ENCODE measurements around the gene APC2.

APC2 gene

GRCh38 chr19:1449467-1450442 lies at the start of gene APC2:
Gene APC2, plus strand, starts transcription at chr19:1450121. Its CDS starts 2,881 bp downstream, at chr19:1453002.
- peak; percentile 90 for DNase-seq (ENCODE audit: low spot score)

GRCh38 chr19:1400281-1401137 lies 49.4 kb upstream of the APC2 start:
- DNase-seq (ENCODE audit: low spot score), result peak; percentile 57

GRCh38 chr19:1401138-1401888 lies 48.6 kb upstream of the APC2 start, which contains the start of gene GAMT:
Gene GAMT, minus strand, starts transcription at chr19:1401542. Its CDS starts 66 bp downstream, at chr19:1401476.
- DNase-seq (ENCODE audit: low spot score), result peak; percentile 88

- DNase-seq (ENCODE audit: low spot score), result no peak
Observed at GRCh38 chr19:1401889-1402217, 48.1 kb upstream of the APC2 start.

- DNase-seq (ENCODE audit: low spot score), result no peak
Observed at GRCh38 chr19:1402411-1403070, 47.4 kb upstream of the APC2 start.

- peak; percentile 98 for DNase-seq (ENCODE audit: low spot score)
Observed at GRCh38 chr19:1406774-1407527, 43.0 kb upstream of the APC2 start.

GRCh38 chr19:1407528-1408299 lies 42.2 kb upstream of the APC2 start, which contains the start of gene DAZAP1:
Gene DAZAP1, plus strand, starts transcription at chr19:1407586. Its CDS starts 188 bp downstream, at chr19:1407774.
- peak; percentile 68 for DNase-seq (ENCODE audit: low spot score)

GRCh38 chr19:1408300-1409203 lies 41.4 kb upstream of the APC2 start:
- DNase-seq (ENCODE audit: low spot score), result peak; percentile 55

GRCh38 chr19:1409204-1410005 lies 40.5 kb upstream of the APC2 start:
- DNase-seq (ENCODE audit: low spot score), result no peak

- no peak for DNase-seq (ENCODE audit: low spot score)
Observed at GRCh38 chr19:1410136-1410786, 39.7 kb upstream of the APC2 start.

GRCh38 chr19:1410789-1411188 lies 39.1 kb upstream of the APC2 start:
- no peak for DNase-seq (ENCODE audit: low spot score)

- DNase-seq (ENCODE audit: low spot score), result peak; percentile 58
Observed at GRCh38 chr19:1411255-1412191, 38.4 kb upstream of the APC2 start.

- DNase-seq (ENCODE audit: low spot score), result no peak
Observed at GRCh38 chr19:1412323-1412923, 37.5 kb upstream of the APC2 start.

- DNase-seq (ENCODE audit: low spot score), result no peak
Observed at GRCh38 chr19:1412995-1413800, 36.7 kb upstream of the APC2 start.
